ENCODE measurements around the gene RXFP4.

- TF ChIP-seq POLR2A (IDR thresholded peaks at IDR 0.05) (no peak), CTCF (IDR thresholded peaks at IDR 0.05) (no peak)
Observed at GRCh38 chr1:155897746-155898145, 43.7 kb upstream of the RXFP4 start.

Measured in lower leg skin (tissue), 3 donors.